K562 (cell line): ENCODE results near the gene SGPP1. TPM values are rescaled to one million over a fixed set of nuclear protein-coding genes. Genes with fewer than 3 reads are reported as not detected.

Experiments used
- ATAC-seq: fragments of 200-7000 bp; cut with Tn5 transposase; 3 replicates; pipeline ENCODE4 v1.9.1; 2020; ENCODE audit warnings: moderate library complexity
- BruUV-seq: library from RNA; stranded (reverse); fragments of 400-500 nt; replicated peaks from 2 replicates; lab custom pipeline; 2021; lab: Mats Ljungman, UMichigan
- CTCF ChIA-PET: fragments of 300-600 bp; formaldehyde crosslinking; extraction: SDS; loops from one replicate; lab custom pipeline; 2021; ENCODE audit warnings: low intra/inter-chr PET ratio; lab: Yijun Ruan, JAX
- POLR2A ChIA-PET: fragments of 300-600, 350-650 bp; sonication (Branson Sonifier 250); formaldehyde crosslinking; extraction: SDS; loops from one replicate; lab custom pipeline; 2021; ENCODE audit warnings: antibody characterized with exemption, inconsistent platforms; lab: Yijun Ruan, JAX
- DNase-seq, 4 experiments: peaks; one replicate each; pipeline versions ENCODE4 v3.0.0 to v3.0.0-alpha.2; 2011 to 2018; ENCODE audit warnings: low spot score in 3 of 4, mixed read lengths in 3 of 4; ENCODE audit errors: extremely low read depth in 1 of 4
- FAIRE-seq: peaks from 2 replicates; lab custom pipeline; 2011; peaks lifted over from hg19 to GRCh38; lab: Jason Lieb, UNC
- H2AFZ ChIP-seq: 2 replicates; pipeline ENCODE4 v1.6.0; 2011; ENCODE audit warnings: low read depth, low read length, control low read depth, inconsistent platforms
- H3K27ac ChIP-seq: fragments of 200-600 bp; 3 replicates; pipeline ENCODE4 v1.8.0; 2011; ENCODE audit warnings: low read depth, mild to moderate bottlenecking, control low read depth, inconsistent platforms, low read length, moderate library complexity, mixed read lengths; ENCODE audit errors: extremely low read depth
- H3K27me3 ChIP-seq, 2 experiments: fragments of 300-600 bp in 1 of 2; 2 replicates in 1 of 2; 3 replicates in 1 of 2; pipeline versions ENCODE4 v1.6.0 to v1.8.0; 2011; ENCODE audit warnings: inconsistent platforms in 2 of 2, low read length in 2 of 2, mild to moderate bottlenecking in 1 of 2, mixed read lengths in 1 of 2, moderate library complexity in 1 of 2; ENCODE audit not compliant: control insufficient read depth in 2 of 2, insufficient read depth in 2 of 2
- H3K36me3 ChIP-seq: fragments of 300-600 bp; 3 replicates; pipeline ENCODE4 v1.8.0; 2011; ENCODE audit warnings: mild to moderate bottlenecking, low read length, inconsistent platforms; ENCODE audit not compliant: control insufficient read depth, insufficient read depth
- H3K4me1 ChIP-seq, 2 experiments: fragments of 200-600 bp in 1 of 2; replicated peaks in 1 of 2; 2 replicates in 1 of 2; 3 replicates in 1 of 2; pipeline versions ENCODE4 v1.5.1 to v1.8.0; 2011; ENCODE audit warnings: inconsistent platforms in 2 of 2, low read length in 2 of 2, mild to moderate bottlenecking in 1 of 2, mixed read lengths in 1 of 2, moderate library complexity in 1 of 2; ENCODE audit not compliant: control insufficient read depth in 2 of 2, insufficient read depth in 2 of 2
- H3K4me2 ChIP-seq: 2 replicates; pipeline ENCODE4 v1.6.1; 2011; ENCODE audit warnings: low read length, control low read depth, inconsistent platforms, mixed read lengths; ENCODE audit not compliant: insufficient read depth
- H3K4me3 ChIP-seq: fragments of 200-600 bp; sonication (generic), shearing (Covaris generic); 2 replicates; pipeline ENCODE4 v1.5.1; 2016; ENCODE audit warnings: control low read depth, inconsistent platforms
- H3K79me2 ChIP-seq: fragments of 200-600 bp; 3 replicates; pipeline ENCODE4 v1.8.0; 2011; ENCODE audit warnings: low read length, inconsistent platforms; ENCODE audit not compliant: control insufficient read depth, insufficient read depth
- H3K9ac ChIP-seq, 2 experiments: 2 replicates each; pipeline versions ENCODE4 v1.6.0 to v1.6.1; 2011; ENCODE audit warnings: low read depth in 2 of 2, low read length in 2 of 2, control low read depth in 1 of 2, inconsistent platforms in 1 of 2, mild to moderate bottlenecking in 1 of 2, mixed read lengths in 1 of 2; ENCODE audit not compliant: insufficient read depth in 1 of 2
- H3K9me1 ChIP-seq: one replicate; pipeline ENCODE4 v1.6.0; 2011; ENCODE audit warnings: inconsistent platforms, mild to moderate bottlenecking, low read length, moderate library complexity; ENCODE audit not compliant: control insufficient read depth, insufficient read depth
- H3K9me3 ChIP-seq: replicated peaks from 2 replicates; pipeline ENCODE4 v1.5.1; 2011; ENCODE audit warnings: low read depth, low read length, inconsistent platforms; ENCODE audit not compliant: control insufficient read depth, insufficient read depth
- H4K20me1 ChIP-seq: replicated peaks from 2 replicates; pipeline ENCODE4 v1.6.1; 2011; ENCODE audit warnings: low read length, inconsistent platforms, mixed read lengths; ENCODE audit not compliant: control insufficient read depth, insufficient read depth
- MCM7 ChIP-seq, 2 experiments: fragments of 450-650 bp; IDR thresholded peaks; 2 replicates each; pipeline ENCODE4 v1.6.1; 2016 to 2018
- NFE2 ChIP-seq: IDR thresholded peaks from 2 replicates; pipeline ENCODE4 v1.6.1; 2014; ENCODE audit warnings: antibody characterized with exemption, low read depth
- NUFIP1 ChIP-seq: fragments of 450-650 bp; IDR thresholded peaks from 2 replicates; pipeline ENCODE4 v1.6.1; 2018; ENCODE audit not compliant: partially characterized antibody
- PKNOX1 ChIP-seq: fragments of 450-650 bp; IDR thresholded peaks from 2 replicates; pipeline ENCODE4 v1.6.1; 2016
- SMAD4 ChIP-seq: fragments of 250-450 bp; sonication (Bioruptor Pico); conservative IDR thresholded peaks from 2 replicates; pipeline ENCODE4 v1.8.0; 2021; ENCODE audit warnings: inconsistent platforms, mild to moderate bottlenecking, moderate library complexity
- WGBS: fragments of 100-300 bp; shearing (Covaris generic); methylation state at CpG from one replicate; pipeline ENCODE4 v1.1.6; 2016; ENCODE audit warnings: low coverage, mixed read lengths; ENCODE audit not compliant: insufficient coverage; ENCODE audit errors: missing lambda C conversion rate; 5-methylcytosine and 5-hydroxymethylcytosine counted together
- in situ Hi-C: fragments of 300-500 bp; cut with MboI; formaldehyde crosslinking; loops from 4 replicates; pipeline ENCODE4 v1.15.0; 2018; ENCODE audit warnings: inconsistent platforms, mixed read lengths
- intact Hi-C: fragments of 100-400 bp; cut with micrococcal nuclease; formaldehyde crosslinking; loops from 2 replicates; pipeline ENCODE4 v1.14.2; 2022
- polyA plus RNA-seq, 8 experiments: library from polyadenylated mRNA; depleted of rRNA in 4 of 8; stranded (reverse) in 5 of 8; unstranded in 3 of 8; fragments of >200 nt; fragmentation: Nextera tagmentation in 2 of 8; fragmentation: Illumina TruSeq in 1 of 8; extraction: Ambion mirVana in 2 of 8; extraction: Trizol in 1 of 8; gene quantifications; 2 replicates each; pipeline versions ENCODE4 v1.2.1 to v1.2.3, GENCODE V29; 2011 to 2014; ENCODE audit warnings: inconsistent platforms in 1 of 8, missing spikeins in 1 of 8
- total RNA-seq, 7 experiments: library from RNA; depleted of rRNA in 6 of 7; stranded (reverse); fragments of >200 nt in 6 of 7; fragmentation: Illumina TruSeq in 2 of 7; extraction: Trizol in 2 of 7; gene quantifications; 2 replicates each; pipeline versions ENCODE4 v1.2.1 to v1.2.3, GENCODE V29; 2011 to 2021; ENCODE audit warnings: low replicate concordance in 1 of 7

SGPP1 gene
- total and polyA plus RNA-seq, 9 of the 15 experiments (the other 6 are each of a cell fraction or from before 2014, with no cell fraction given), result 2.2 to 7.3 (median 5.6) TPM

GRCh38 chr14:63692310-63693020 lies 35.4 kb downstream of the SGPP1 start:
- H3K4me3 ChIP-seq, result no peak overlapping the region
- no peak for FAIRE-seq
- H3K27me3 ChIP-seq, result no peaks in the 10 kb centered on the region
- H3K9me3 ChIP-seq, result no peaks in the 10 kb centered on the region
- ChIA-PET POLR2A (no interaction called here), CTCF (no interaction called here)
- no peak overlapping the region for H2AFZ ChIP-seq
- in situ Hi-C loops, result no loop called here
- no peaks in the 10 kb centered on the region for H3K9me1 ChIP-seq
- no peak overlapping the region for H3K4me2 ChIP-seq
- no TSS peak for BruUV-seq
- H3K36me3 ChIP-seq, result no peaks in the 10 kb centered on the region
- H4K20me1 ChIP-seq, result no peaks in the 10 kb centered on the region
- no peak overlapping the region for H3K9ac ChIP-seq
- peaks cover 0 to 3% of the 10 kb centered on the region in 2 experiments; a peak in 1 of 5 replicates for H3K4me1 ChIP-seq
- intact Hi-C loops, result no loop called here
- 0 out of 3 replicates have a peak overlapping the region, but pooled peaks have one; percentile 31 for H3K27ac ChIP-seq
- peak in 1 of 4 experiments; percentile 11 for DNase-seq
- TF ChIP-seq NFE2 (peak; percentile 65), PKNOX1 (peak; percentile 35), MCM7 (IDR thresholded peaks at IDR 0.05) (no peak), NUFIP1 (no peak), SMAD4 (no peak)
- WGBS, result 53% methylated on average over 3 of the region's 5 CpGs
- no peaks in the 10 kb centered on the region for H3K79me2 ChIP-seq
- ATAC-seq, result peak; percentile 64
